HG03457 (cell line): ENCODE measurements around the gene SLC6A19.
"Not testable (repeated sequence)": the region's sequence is repeated elsewhere in the genome, so short reads cannot be mapped to it uniquely, and the experiment has no call there.

Experiments used
- ATAC-seq: cut with Tn5 transposase; IDR thresholded peaks from one replicate; pipeline ENCODE4 v1.9.1; 2021; ENCODE audit warnings: moderate number of reproducible peaks; ENCODE audit not compliant: unreplicated experiment

The SLC6A19 gene

GRCh38 chr5:1201327-1202025, at the start of gene SLC6A19:
TSS of gene SLC6A19 (plus strand) at chr5:1201595. CDS start at chr5:1201651, 56 bp downstream.
- no peak for ATAC-seq

- no peak for ATAC-seq
These were observed 49.2 kb upstream of the SLC6A19 start for GRCh38 chr5:1152156-1152555.

GRCh38 chr5:1152771-1153282, 48.6 kb upstream of the SLC6A19 start:
- ATAC-seq = no peak

GRCh38 chr5:1153428-1153827, 48.0 kb upstream of the SLC6A19 start:
- ATAC-seq = no peak

GRCh38 chr5:1155191-1156032, 46.0 kb upstream of the SLC6A19 start:
- ATAC-seq = no peak

GRCh38 chr5:1156033-1156753, 45.2 kb upstream of the SLC6A19 start:
- no peak for ATAC-seq

- no peak for ATAC-seq
These were observed 44.5 kb upstream of the SLC6A19 start for GRCh38 chr5:1156754-1157460.

- ATAC-seq = not testable (repeated sequence)
These were observed 43.9 kb upstream of the SLC6A19 start for GRCh38 chr5:1157461-1157986.

GRCh38 chr5:1158647-1159340, 42.6 kb upstream of the SLC6A19 start:
- ATAC-seq = no peak

GRCh38 chr5:1159341-1159675, 42.1 kb upstream of the SLC6A19 start:
- ATAC-seq = no peak

- ATAC-seq = no peak
These were observed 41.5 kb upstream of the SLC6A19 start for GRCh38 chr5:1159774-1160406.

GRCh38 chr5:1161108-1161832, 40.1 kb upstream of the SLC6A19 start:
- ATAC-seq = no peak

- no peak for ATAC-seq
These were observed 39.6 kb upstream of the SLC6A19 start for GRCh38 chr5:1161833-1162229.

GRCh38 chr5:1162276-1162675, 39.1 kb upstream of the SLC6A19 start:
- ATAC-seq = no peak

GRCh38 chr5:1162751-1163150, 38.6 kb upstream of the SLC6A19 start:
- ATAC-seq = no peak

- no peak for ATAC-seq
These were observed 38.0 kb upstream of the SLC6A19 start for GRCh38 chr5:1163366-1163765.

- ATAC-seq = no peak
These were observed 37.5 kb upstream of the SLC6A19 start for GRCh38 chr5:1163879-1164278.

- no peak for ATAC-seq
These were observed 36.4 kb upstream of the SLC6A19 start for GRCh38 chr5:1164696-1165630.
